Kidney glomerular epithelial cell (primary cell): Measurements from ENCODE around the gene USP50.
"Not testable (repeated sequence)": the region's sequence is repeated elsewhere in the genome, so short reads cannot be mapped to it uniquely, and the experiment has no call there.

ENCODE experiments used
- DNase-seq: peaks from one replicate; lab custom pipeline; 2025; lab: John Stamatoyannopoulos, UW

USP50 gene

GRCh38 chr15:50503144-50503543, 43.3 kb downstream of the USP50 start:
- DNase-seq: no peak

- DNase-seq: no peak
Observed at GRCh38 chr15:50501815-50502214, 44.7 kb downstream of the USP50 start.

- DNase-seq: no peak
Observed at GRCh38 chr15:50500352-50500751, 46.1 kb downstream of the USP50 start.

GRCh38 chr15:50496692-50497091, 49.8 kb downstream of the USP50 start:
- DNase-seq: no peak

- not testable (repeated sequence) for DNase-seq
Observed at GRCh38 chr15:50494547-50494946, 51.9 kb downstream of the USP50 start.

GRCh38 chr15:50493625-50494024, 52.8 kb downstream of the USP50 start:
- DNase-seq: no peak

- no peak for DNase-seq
Observed at GRCh38 chr15:50487287-50487686, 59.2 kb downstream of the USP50 start.

- DNase-seq: no peak
Observed at GRCh38 chr15:50485389-50485788, 61.1 kb downstream of the USP50 start.

GRCh38 chr15:50484781-50485180, 61.7 kb downstream of the USP50 start:
- no peak for DNase-seq

- DNase-seq: no peak
Observed at GRCh38 chr15:50476143-50476542, 70.3 kb downstream of the USP50 start.

GRCh38 chr15:50471072-50471471, 75.4 kb downstream of the USP50 start:
- DNase-seq: no peak

- no peak for DNase-seq
Observed at GRCh38 chr15:50463423-50464358, 82.8 kb downstream of the USP50 start.

GRCh38 chr15:50458348-50459112, 87.9 kb downstream of the USP50 start:
- no peak for DNase-seq

GRCh38 chr15:50452927-50453326, 93.5 kb downstream of the USP50 start:
- no peak for DNase-seq
